ENCODE results near the gene FNDC3B. TPM values are rescaled to one million over a fixed set of nuclear protein-coding genes. Genes with fewer than 3 reads are reported as not detected.

Gene FNDC3B
- total RNA-seq: 97.7 and 136 TPM in 2 replicates

DNA sequence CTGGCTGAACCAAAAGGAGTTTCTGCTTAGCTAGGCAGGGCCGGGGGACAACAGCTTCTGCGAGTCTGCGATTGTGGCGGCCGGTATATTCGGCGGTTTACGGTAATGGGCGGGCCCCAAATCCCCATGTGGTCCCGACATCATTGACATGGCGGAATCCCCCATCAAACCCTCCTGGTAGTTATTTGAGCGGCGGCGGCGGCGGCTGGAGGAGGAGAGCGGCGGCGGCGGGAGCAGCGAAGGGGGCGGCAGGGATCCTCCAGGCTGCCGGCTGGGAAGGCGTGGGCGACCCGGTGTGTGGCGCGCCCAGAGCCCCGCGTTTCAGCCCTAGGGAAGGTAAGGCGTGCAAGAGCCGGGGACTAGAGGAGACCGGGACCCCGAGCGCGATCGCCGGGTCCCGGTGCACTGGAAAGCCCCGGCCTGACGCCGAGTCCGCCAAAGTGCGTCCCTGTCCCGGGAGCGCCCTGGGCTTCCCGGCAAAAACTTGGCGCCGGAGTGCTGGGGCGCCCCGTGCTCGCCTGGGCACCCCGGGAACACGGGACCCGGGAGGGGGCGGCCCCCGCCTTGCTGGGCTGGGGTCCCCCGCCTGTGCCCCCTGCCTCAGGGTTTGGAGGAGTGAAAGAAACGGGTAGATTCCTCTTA, at the start of gene FNDC3B:
Gene FNDC3B, plus strand, starts transcription at position 143 of the 642 bp plus-strand sequence. CDS start 72,902 bp downstream, outside the sequence.

DNA sequence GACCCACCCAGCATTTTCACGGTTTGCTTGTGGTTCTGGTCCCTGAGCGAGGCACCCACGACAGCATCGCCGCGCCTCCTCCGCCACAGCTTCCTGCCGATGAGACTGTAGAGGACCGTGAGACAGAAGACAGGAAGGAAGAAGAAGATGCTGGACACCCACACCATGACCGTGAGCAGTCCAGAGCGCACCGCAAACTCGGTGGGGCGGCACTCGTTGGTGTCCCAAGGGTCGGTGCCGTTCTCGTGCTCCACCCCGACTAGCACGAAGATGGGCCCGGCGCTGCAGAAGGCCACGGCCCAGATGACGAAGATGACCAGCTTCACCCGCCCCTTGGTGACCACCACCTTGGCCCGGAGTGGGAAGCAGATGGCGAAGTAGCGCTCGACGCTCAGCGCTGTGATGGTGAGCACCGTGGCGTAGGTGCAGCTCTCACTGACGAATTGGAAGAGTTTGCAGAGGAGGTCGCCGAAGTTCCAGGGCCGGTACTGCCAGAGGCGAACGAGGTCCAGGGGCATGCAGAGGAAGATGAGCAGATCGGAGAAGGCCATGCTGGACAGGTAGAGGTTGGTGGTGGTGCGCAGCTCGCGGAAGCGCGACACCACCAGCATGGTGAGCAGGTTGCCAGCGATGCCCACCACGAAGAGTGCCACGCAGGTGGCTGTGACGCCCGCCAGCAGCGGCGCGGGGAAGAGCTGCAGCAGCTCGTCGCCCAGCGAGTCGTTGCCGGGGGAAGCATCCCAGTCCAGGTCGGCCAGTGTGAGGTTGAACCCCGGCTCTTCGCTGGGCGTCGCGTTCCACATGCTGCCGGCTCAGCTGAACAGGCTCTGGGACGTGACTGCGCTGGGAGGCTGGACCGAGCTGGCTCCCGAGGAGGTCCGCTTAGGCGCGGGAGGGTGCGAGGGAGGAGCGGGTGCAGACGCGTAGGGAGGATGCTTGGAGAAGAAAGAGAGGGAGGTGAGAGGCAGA, 408.5 kb downstream of the FNDC3B start, which contains the start of gene GHSR:
Gene GHSR, minus strand, starts transcription at position 846 of the 969 bp plus-strand sequence. Its CDS starts 43 bp downstream, at position 803.

Other genes with a start within 250 kb of the FNDC3B start
- 33.0 and 42.1 TPM in 2 replicates for gene PLD1, start 229.1 kb upstream of the FNDC3B start, total RNA-seq
- gene TMEM212, start 196.2 kb upstream of the FNDC3B start, total RNA-seq: not detected in 2 replicates

All from cardiac atrium fibroblast (primary cell).